Naive B cell (primary cell): ENCODE results near the gene RSPH1. TPM values are rescaled to one million over a fixed set of nuclear protein-coding genes. Genes with fewer than 3 reads are reported as not detected.
A peak's percentile ranks its signal among the peaks of the same experiment; 100 is the strongest.

ENCODE experiments used
- ATAC-seq, 2 donors: fragments of 150-1000 bp; cut with Tn5 transposase; 2 replicates each; pipeline ENCODE4 v1.10.0; 2021; ENCODE audit warnings: low read depth in 2 of 2, mild to moderate bottlenecking in 2 of 2, moderate library complexity in 2 of 2
- DNase-seq: peaks from one replicate; pipeline ENCODE4 v3.0.0; 2022
- H3K27ac Mint-ChIP-seq, 6 donors: one replicate each; pipeline ENCODE4 v1.8.0; 2020 to 2022; ENCODE audit warnings: mild to moderate bottlenecking in 6 of 6, mixed read lengths in 6 of 6, moderate library complexity in 5 of 6, inconsistent platforms in 2 of 6
- H3K27me3 Mint-ChIP-seq, 3 donors: one replicate each; pipeline ENCODE4 v1.8.0; 2021 to 2022; ENCODE audit warnings: mixed read lengths in 3 of 3, mild to moderate bottlenecking in 1 of 3
- H3K36me3 Mint-ChIP-seq, 2 donors: one replicate each; pipeline ENCODE4 v1.8.0; 2020 to 2022; ENCODE audit warnings: mixed read lengths in 2 of 2, inconsistent platforms in 1 of 2, mild to moderate bottlenecking in 1 of 2
- H3K4me1 Mint-ChIP-seq, 3 donors: one replicate each; pipeline ENCODE4 v1.8.0; 2020 to 2022; ENCODE audit warnings: mixed read lengths in 3 of 3, inconsistent platforms in 1 of 3, mild to moderate bottlenecking in 1 of 3, moderate library complexity in 1 of 3
- H3K4me3 Mint-ChIP-seq, 8 donors: one replicate each; pipeline ENCODE4 v1.8.0; 2020 to 2022; ENCODE audit warnings: mild to moderate bottlenecking in 8 of 8, mixed read lengths in 8 of 8, moderate library complexity in 8 of 8, inconsistent platforms in 2 of 8
- H3K9me3 Mint-ChIP-seq, 7 donors: one replicate each; pipeline ENCODE4 v1.8.0; 2020 to 2022; ENCODE audit warnings: mixed read lengths in 7 of 7, mild to moderate bottlenecking in 5 of 7, inconsistent platforms in 2 of 7, moderate library complexity in 1 of 7
- polyA plus RNA-seq, 6 donors: library from polyadenylated mRNA; unstranded; fragments of 300-500 nt; fragmentation: Illumina TruSeq; gene quantifications; one replicate each; pipeline ENCODE4 v1.2.3, GENCODE V29; 2021; ENCODE audit warnings: low read depth in 6 of 6

RSPH1 gene
- polyA plus RNA-seq, 6 donors from 2014 or later: not detected

- peak overlapping the region; percentile 48 to 97 (median 83) for H3K27ac Mint-ChIP-seq
Observed at GRCh38 chr21:42515708-42516502, 19.9 kb upstream of the RSPH1 start.

GRCh38 chr21:42514883-42515228 lies 18.8 kb upstream of the RSPH1 start:
- Mint-ChIP-seq H3K27me3 (no peaks in the 10 kb centered on the region), H3K4me1 (peaks cover 26 to 60% (median 36%) of the 10 kb centered on the region in 3 donors), H3K4me3 (peak overlapping the region; percentile 70 to 95 (median 90)), H3K9me3 (no peaks in the 10 kb centered on the region), H3K36me3 (peaks cover 10 to 15% of the 10 kb centered on the region in 2 donors), H3K27ac (peak overlapping the region; percentile 89 to 98 (median 95))
- ATAC-seq: no peak
- DNase-seq: no peak

More at GRCh38 chr21:42515708-42516502, 19.9 kb upstream of the RSPH1 start:
- ATAC-seq: no peak
- H3K4me3 Mint-ChIP-seq: peak overlapping the region in 7 of 8 donors; percentile 70 to 95 (median 91)
- DNase-seq: no peak
- no peaks in the 10 kb centered on the region for H3K27me3 Mint-ChIP-seq
- H3K4me1 Mint-ChIP-seq: peaks cover 33 to 67% (median 46%) of the 10 kb centered on the region in 3 donors
- H3K36me3 Mint-ChIP-seq: peaks cover 18 to 25% of the 10 kb centered on the region in 2 donors
- H3K9me3 Mint-ChIP-seq: no peaks in the 10 kb centered on the region

DNA sequence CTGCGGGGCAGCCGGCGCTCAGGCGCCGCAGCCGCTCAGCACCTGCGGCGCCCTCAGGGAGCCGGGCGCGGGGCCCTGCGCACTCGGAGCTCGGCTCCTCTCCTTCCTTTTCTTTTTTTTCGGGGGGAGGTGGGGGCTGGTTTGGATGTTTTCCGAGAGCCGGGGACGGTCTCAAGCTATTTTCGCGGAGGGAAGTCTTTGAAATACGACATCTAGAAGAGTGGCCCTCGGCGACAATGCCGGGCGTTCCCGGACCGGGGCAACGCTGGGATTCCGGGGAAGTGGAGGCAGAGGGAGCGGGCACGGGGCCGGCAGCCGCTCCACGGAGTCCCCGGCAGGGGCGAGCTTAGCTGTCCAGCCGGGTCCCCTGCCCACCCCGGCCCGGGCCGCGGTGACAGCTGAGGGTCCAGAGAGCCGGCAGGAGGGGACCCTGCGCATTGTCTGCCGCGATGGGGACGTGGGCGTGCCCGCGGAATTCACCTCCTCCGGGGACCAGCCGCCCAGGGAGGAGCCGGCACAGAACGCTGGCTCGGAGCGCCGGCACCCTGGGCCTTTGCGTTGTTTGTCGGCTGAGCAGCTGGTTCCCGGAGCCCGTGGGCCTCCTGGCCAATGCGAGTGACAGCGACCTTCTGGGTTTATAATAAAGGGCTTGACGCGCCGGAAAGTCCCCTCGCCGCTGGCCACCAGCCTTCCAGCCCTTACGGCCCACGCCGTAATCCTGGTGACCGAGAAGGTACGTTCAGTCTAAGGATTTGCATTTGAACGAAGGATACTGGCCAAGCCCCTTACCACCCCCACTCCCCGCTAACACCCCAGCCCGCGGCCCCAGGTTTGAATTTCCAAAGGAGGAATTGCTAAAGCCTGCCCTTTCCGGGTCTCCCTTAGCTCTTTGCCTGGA lies 18.2 kb upstream of the RSPH1 start:
- DNase-seq (peak; percentile 73), ATAC-seq (peak; percentile 80)
- H3K27ac Mint-ChIP-seq: peak overlapping the region; percentile 89 to 98 (median 95)
- no peaks in the 10 kb centered on the region for H3K9me3 Mint-ChIP-seq
- no peaks in the 10 kb centered on the region for H3K27me3 Mint-ChIP-seq
- H3K4me1 Mint-ChIP-seq: peaks cover 26 to 57% (median 31%) of the 10 kb centered on the region in 3 donors
- H3K4me3 Mint-ChIP-seq: peak overlapping the region; percentile 70 to 95 (median 90)
- H3K36me3 Mint-ChIP-seq: peaks cover 4 to 11% of the 10 kb centered on the region in 2 donors

GRCh38 chr21:42513151-42513984 lies 17.3 kb upstream of the RSPH1 start, which contains the start of gene SLC37A1:
TSS of gene SLC37A1 (plus strand) at chr21:42513852. CDS start at chr21:42518455, 4,603 bp downstream.
- no peaks in the 10 kb centered on the region for H3K9me3 Mint-ChIP-seq
- ATAC-seq (peak; percentile 59 to 63), DNase-seq (peak; percentile 62)
- peak within 1 kb of the TSS; percentile 89 to 99 (median 95) for H3K27ac Mint-ChIP-seq
- H3K4me3 Mint-ChIP-seq: peak within 1 kb of the TSS; percentile 70 to 95 (median 92)
- H3K27me3 Mint-ChIP-seq: no peaks in the 10 kb centered on the region
- H3K4me1 Mint-ChIP-seq: peaks cover 26 to 48% (median 31%) of the 10 kb centered on the region in 3 donors
- H3K36me3 Mint-ChIP-seq: peaks cover 4 to 11% of the 10 kb centered on the region in 2 donors

GRCh38 chr21:42512346-42513034 lies 16.5 kb upstream of the RSPH1 start:
- ATAC-seq (no peak), DNase-seq (no peak)
- Mint-ChIP-seq H3K27me3 (no peaks in the 10 kb centered on the region), H3K36me3 (peaks cover 4 to 10% of the 10 kb centered on the region in 2 donors), H3K27ac (peak overlapping the region in 5 of 6 donors; percentile 89 to 97 (median 94)), H3K4me3 (peak overlapping the region; percentile 70 to 94 (median 88)), H3K9me3 (no peaks in the 10 kb centered on the region), H3K4me1 (peaks cover 23 to 40% (median 28%) of the 10 kb centered on the region in 3 donors)

DNA sequence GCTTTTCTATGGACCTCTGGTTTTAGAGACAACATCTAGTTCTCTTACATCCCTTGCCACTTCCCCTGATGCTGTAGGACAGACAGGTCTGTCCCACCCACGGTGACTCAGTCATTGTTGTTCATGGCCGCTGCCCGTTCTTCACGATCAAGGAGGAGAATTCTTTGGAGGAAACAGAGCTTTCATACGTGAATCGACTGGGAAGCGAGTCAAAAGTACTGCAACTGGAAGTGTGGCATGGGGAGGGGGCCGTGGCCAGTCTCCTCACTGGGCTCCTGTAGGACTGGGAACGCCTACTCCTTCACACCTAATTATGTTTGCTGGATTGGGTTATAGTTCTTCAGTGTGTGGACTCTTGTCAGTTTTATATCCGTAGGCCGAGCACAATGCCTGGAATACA lies 13.2 kb upstream of the RSPH1 start:
- Mint-ChIP-seq H3K4me3 (peak overlapping the region in 1 of 8 donors; percentile 10), H3K4me1 (peaks cover 12 to 23% (median 15%) of the 10 kb centered on the region in 3 donors), H3K27me3 (no peaks in the 10 kb centered on the region), H3K36me3 (no peaks in the 10 kb centered on the region), H3K27ac (peak overlapping the region in 2 of 6 donors; percentile 36 to 70), H3K9me3 (no peaks in the 10 kb centered on the region)
- no peak for ATAC-seq
- no peak for DNase-seq

DNA sequence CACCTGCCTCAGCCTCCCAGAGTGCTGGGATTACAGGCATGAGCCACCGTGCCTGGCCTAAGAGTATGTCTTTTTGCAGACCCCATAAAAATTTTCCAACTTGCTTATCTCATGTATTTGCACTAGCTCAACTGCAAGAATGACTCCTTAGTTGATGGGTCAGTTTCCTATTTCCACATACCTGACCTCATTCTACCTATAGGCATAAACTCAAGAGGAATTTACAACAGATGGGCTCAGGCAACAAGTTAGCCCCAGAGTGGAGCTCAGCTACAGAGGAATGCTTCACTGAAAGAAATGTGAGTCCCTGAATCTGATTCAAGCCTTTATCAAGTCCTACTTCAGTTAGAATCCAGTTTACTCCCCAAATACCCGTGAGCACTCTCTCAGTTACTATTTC lies 12.3 kb upstream of the RSPH1 start:
- ATAC-seq (no peak), DNase-seq (no peak)
- no peaks in the 10 kb centered on the region for H3K36me3 Mint-ChIP-seq
- no peaks in the 10 kb centered on the region for H3K9me3 Mint-ChIP-seq
- H3K27ac Mint-ChIP-seq: no peak overlapping the region
- H3K4me1 Mint-ChIP-seq: peaks cover 19 to 32% (median 20%) of the 10 kb centered on the region in 3 donors
- no peaks in the 10 kb centered on the region for H3K27me3 Mint-ChIP-seq
- H3K4me3 Mint-ChIP-seq: no peak overlapping the region

- Mint-ChIP-seq H3K4me3 (peak overlapping the region in 1 of 8 donors; percentile 25), H3K27me3 (no peaks in the 10 kb centered on the region), H3K36me3 (no peaks in the 10 kb centered on the region), H3K27ac (peak overlapping the region in 3 of 6 donors; percentile 30 to 53 (median 31)), H3K4me1 (peaks cover 16 to 28% (median 22%) of the 10 kb centered on the region in 3 donors), H3K9me3 (no peaks in the 10 kb centered on the region)
- DNase-seq (no peak), ATAC-seq (no peak)
Observed at GRCh38 chr21:42507418-42507817, 11.4 kb upstream of the RSPH1 start.

DNA sequence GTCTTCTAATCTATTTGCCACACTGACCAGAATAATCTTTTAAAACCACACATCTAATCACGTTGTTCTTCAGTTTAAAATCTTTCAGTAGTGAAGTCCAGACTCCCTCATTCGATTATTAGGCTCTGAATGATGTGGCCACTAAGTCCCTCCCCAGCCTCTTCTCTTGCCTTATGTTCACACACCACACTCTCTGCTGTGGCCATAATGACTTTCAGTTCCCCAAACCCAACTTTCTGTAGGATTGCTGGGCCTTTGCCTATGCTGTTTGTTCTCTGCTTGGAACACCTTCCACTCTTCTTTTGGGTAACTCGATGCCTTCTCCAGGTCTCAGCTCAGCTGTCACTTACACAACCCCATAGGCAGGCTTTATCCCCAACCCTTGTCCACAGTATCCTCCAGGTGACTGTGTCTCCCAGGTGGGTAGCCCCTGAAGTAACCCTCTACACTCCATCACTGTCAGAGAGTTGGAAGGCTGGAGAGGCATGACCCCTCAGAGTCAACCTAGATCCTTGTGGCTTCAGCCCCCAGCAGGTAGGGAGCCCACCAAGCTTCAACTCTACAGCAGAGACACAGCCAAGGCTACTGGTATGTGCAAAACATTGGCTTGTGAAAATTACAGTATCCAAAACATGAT lies 9.2 kb upstream of the RSPH1 start:
- ATAC-seq: peak; percentile 97 to 98
- Mint-ChIP-seq H3K27ac (peak overlapping the region in 4 of 6 donors; percentile 59 to 80 (median 76)), H3K36me3 (no peaks in the 10 kb centered on the region), H3K4me1 (peaks cover 12 to 26% (median 22%) of the 10 kb centered on the region in 3 donors), H3K9me3 (no peaks in the 10 kb centered on the region), H3K27me3 (no peaks in the 10 kb centered on the region), H3K4me3 (peak overlapping the region in 3 of 8 donors; percentile 22 to 68 (median 23))
- DNase-seq: peak; percentile 45

DNA sequence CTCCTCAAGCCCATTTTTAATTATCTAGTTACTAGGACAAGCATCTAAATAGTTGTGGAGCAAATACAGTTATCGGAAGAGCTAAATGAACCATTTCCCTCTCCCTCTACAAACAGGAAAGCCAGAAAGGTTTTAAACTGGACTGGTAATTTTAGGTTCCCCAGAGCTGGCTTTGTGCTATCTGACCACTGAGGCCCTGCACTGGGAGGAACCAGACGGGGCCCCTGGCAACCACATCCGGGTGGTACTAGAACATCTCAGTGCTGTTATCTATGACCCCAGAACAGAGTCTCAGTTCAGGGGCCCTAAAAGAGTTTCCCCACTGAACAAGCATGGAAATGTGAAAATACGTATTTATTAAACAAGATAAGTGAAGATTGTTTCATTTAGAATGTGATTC lies 7.7 kb upstream of the RSPH1 start:
- peak overlapping the region in 3 of 6 donors; percentile 52 to 72 (median 60) for H3K27ac Mint-ChIP-seq

DNA sequence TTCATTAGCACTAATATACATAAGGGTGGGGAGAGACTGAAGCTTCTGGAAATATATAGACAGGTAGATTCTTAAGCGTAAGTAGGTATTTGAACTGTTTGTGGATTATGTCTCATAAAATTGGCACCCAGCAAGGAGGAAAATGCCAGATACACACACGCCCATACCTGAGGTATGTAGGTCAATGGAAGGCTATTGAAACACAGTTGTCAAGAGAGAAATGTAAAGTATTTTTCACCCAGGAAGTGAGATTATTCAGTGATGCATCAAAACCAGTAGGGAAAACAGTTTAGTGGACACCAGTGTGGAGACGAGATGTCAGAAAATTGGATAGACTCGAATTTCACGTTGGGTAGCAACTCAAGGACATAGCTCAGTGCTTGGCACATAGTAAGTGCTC lies 4.7 kb upstream of the RSPH1 start:
- no peak for DNase-seq
- ATAC-seq: no peak
- Mint-ChIP-seq H3K4me1 (peaks cover 22 to 36% (median 34%) of the 10 kb centered on the region in 3 donors), H3K27ac (peak overlapping the region in 2 of 6 donors; percentile 34 to 40), H3K9me3 (no peaks in the 10 kb centered on the region), H3K27me3 (no peaks in the 10 kb centered on the region), H3K36me3 (no peaks in the 10 kb centered on the region), H3K4me3 (no peak overlapping the region)

More for the DNA sequence above, 7.7 kb upstream of the RSPH1 start:
- Mint-ChIP-seq H3K27me3 (no peaks in the 10 kb centered on the region), H3K4me1 (peaks cover 12 to 26% (median 22%) of the 10 kb centered on the region in 3 donors), H3K36me3 (no peaks in the 10 kb centered on the region), H3K4me3 (peak overlapping the region in 1 of 8 donors; percentile 12), H3K9me3 (no peaks in the 10 kb centered on the region)
- ATAC-seq (no peak), DNase-seq (no peak)

DNA sequence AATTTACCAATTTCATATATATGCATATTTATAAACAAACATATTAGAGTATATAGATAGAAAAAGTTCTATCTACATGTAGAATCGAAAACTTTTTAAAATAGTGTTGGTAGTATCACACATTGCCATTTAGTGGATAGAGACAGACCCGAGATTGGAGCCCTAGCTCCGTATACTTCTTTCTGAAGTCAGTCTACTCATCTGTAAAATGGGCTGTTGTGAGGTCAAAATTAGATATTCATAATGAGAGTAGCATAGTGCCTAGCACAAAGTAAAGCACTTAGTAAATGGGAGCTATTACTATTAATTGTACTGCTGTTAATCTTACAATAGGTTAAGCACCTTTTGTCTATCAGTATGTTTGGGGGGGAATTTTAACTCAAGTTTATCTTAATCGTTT lies 4.2 kb upstream of the RSPH1 start:
- H3K4me1 Mint-ChIP-seq: peaks cover 20 to 36% (median 32%) of the 10 kb centered on the region in 3 donors
- DNase-seq (no peak), ATAC-seq (no peak)
- no peak overlapping the region for H3K4me3 Mint-ChIP-seq
- no peaks in the 10 kb centered on the region for H3K27me3 Mint-ChIP-seq
- H3K9me3 Mint-ChIP-seq: no peaks in the 10 kb centered on the region
- no peaks in the 10 kb centered on the region for H3K36me3 Mint-ChIP-seq
- no peak overlapping the region for H3K27ac Mint-ChIP-seq
